AG04450 (cell line): ENCODE measurements around the gene TNFRSF1B. TPM values are rescaled to one million over a fixed set of nuclear protein-coding genes. Genes with fewer than 3 reads are reported as not detected.

ENCODE experiments used
- CTCF ChIA-PET: fragments of 300-600, 350-600 bp; formaldehyde crosslinking; extraction: SDS; loops from one replicate; lab custom pipeline; 2022; ENCODE audit warnings: antibody characterized with exemption, inconsistent platforms; lab: Charles Lee
- POLR2A ChIA-PET: fragments of 350-600 bp; formaldehyde crosslinking; extraction: SDS; loops from one replicate; lab custom pipeline; 2021; ENCODE audit warnings: antibody characterized with exemption, inconsistent platforms; lab: Yijun Ruan, JAX
- DNase-seq: peaks from one replicate; pipeline ENCODE4 v3.0.0-alpha.2; 2011; ENCODE audit warnings: low read depth, low spot score
- H3K27ac ChIP-seq: one replicate; pipeline ENCODE4 v1.5.1; 2012; ENCODE audit warnings: low read depth, low read length, control low read depth
- H3K27me3 ChIP-seq: one replicate; pipeline ENCODE4 v1.6.0; 2012; ENCODE audit warnings: low read length; ENCODE audit not compliant: control insufficient read depth, insufficient read depth
- H3K4me3 ChIP-seq: 2 replicates; pipeline ENCODE4 v1.5.1; 2011; ENCODE audit warnings: mild to moderate bottlenecking, low read depth, low read length, control low read depth
- H3K9me3 ChIP-seq: 2 replicates; pipeline ENCODE4 v1.5.1; 2012; ENCODE audit warnings: low read length; ENCODE audit not compliant: control insufficient read depth, insufficient read depth
- polyA plus RNA-seq: library from polyadenylated mRNA; depleted of rRNA; stranded (reverse); fragments of >200 nt; gene quantifications from 2 replicates; pipeline ENCODE4 v1.2.3, GENCODE V29; 2011
- TF ChIP-seq, protein P1 (sequence below): IDR thresholded peaks from 2 replicates; pipeline ENCODE4 v1.5.1; 2011; ENCODE audit warnings: low read depth, low read length, control low read depth, inconsistent platforms

Gene TNFRSF1B
- polyA plus RNA-seq, 1 experiment = 5.9 TPM

- CTCF ChIA-PET = interaction anchor here (1.2 to 2.3 kb wide), 2 partner anchors 9 to 45 kb away, joined by 4 to 8 read pairs; no protein-coding TSS in a partner anchor
- no peak for DNase-seq
- H3K27me3 ChIP-seq = peaks cover 5% of the 10 kb centered on the region
- no peak overlapping the region for H3K27ac ChIP-seq
- POLR2A ChIA-PET = interaction anchor here (1.2 kb wide), 1 partner anchor 16 kb away, joined by 3 read pairs; no protein-coding TSS in a partner anchor
- no peak overlapping the region for H3K4me3 ChIP-seq
- no peaks in the 10 kb centered on the region; the same call in 1 of the 2 replicates for H3K9me3 ChIP-seq
- TF ChIP-seq, protein P1, sequence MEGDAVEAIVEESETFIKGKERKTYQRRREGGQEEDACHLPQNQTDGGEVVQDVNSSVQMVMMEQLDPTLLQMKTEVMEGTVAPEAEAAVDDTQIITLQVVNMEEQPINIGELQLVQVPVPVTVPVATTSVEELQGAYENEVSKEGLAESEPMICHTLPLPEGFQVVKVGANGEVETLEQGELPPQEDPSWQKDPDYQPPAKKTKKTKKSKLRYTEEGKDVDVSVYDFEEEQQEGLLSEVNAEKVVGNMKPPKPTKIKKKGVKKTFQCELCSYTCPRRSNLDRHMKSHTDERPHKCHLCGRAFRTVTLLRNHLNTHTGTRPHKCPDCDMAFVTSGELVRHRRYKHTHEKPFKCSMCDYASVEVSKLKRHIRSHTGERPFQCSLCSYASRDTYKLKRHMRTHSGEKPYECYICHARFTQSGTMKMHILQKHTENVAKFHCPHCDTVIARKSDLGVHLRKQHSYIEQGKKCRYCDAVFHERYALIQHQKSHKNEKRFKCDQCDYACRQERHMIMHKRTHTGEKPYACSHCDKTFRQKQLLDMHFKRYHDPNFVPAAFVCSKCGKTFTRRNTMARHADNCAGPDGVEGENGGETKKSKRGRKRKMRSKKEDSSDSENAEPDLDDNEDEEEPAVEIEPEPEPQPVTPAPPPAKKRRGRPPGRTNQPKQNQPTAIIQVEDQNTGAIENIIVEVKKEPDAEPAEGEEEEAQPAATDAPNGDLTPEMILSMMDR = no peak
Measured at GRCh38 chr1:12169442-12170135, 2.8 kb downstream of the TNFRSF1B start.

GRCh38 chr1:12170263-12170671 is 3.5 kb downstream of the TNFRSF1B start:
- Histone ChIP-seq H3K4me3 (no peak overlapping the region), H3K27me3 (peaks cover 5% of the 10 kb centered on the region), H3K9me3 (no peaks in the 10 kb centered on the region; the same call in 1 of the 2 replicates), H3K27ac (no peak overlapping the region)
- ChIA-PET CTCF (interaction anchor here (2.3 kb wide), 1 partner anchor 46 kb away, joined by 8 read pairs; no protein-coding TSS in a partner anchor), POLR2A (no interaction called here)
- DNase-seq = no peak
- TF ChIP-seq, protein P1 = no peak

- DNase-seq = no peak
- POLR2A ChIA-PET = no interaction called here
- peaks cover 5% of the 10 kb centered on the region for H3K27me3 ChIP-seq
- no peaks in the 10 kb centered on the region; the same call in 1 of the 2 replicates for H3K9me3 ChIP-seq
- H3K27ac ChIP-seq = no peak overlapping the region
- H3K4me3 ChIP-seq = no peak overlapping the region
- TF ChIP-seq, protein P1 = no peak
- CTCF ChIA-PET = no interaction called here
Measured at GRCh38 chr1:12171206-12172041, 4.6 kb downstream of the TNFRSF1B start.

GRCh38 chr1:12172042-12172851 is 5.5 kb downstream of the TNFRSF1B start:
- POLR2A ChIA-PET = no interaction called here
- peaks cover 4% of the 10 kb centered on the region for H3K27me3 ChIP-seq
- no peak overlapping the region for H3K27ac ChIP-seq
- H3K4me3 ChIP-seq = no peak overlapping the region
- no peak for DNase-seq
- CTCF ChIA-PET = no interaction called here
- TF ChIP-seq, protein P1 = no peak
- no peaks in the 10 kb centered on the region; the same call in 1 of the 2 replicates for H3K9me3 ChIP-seq
